Upper lobe of left lung (tissue), 4 donors: ENCODE data around the gene CDH13.

Experiments
- EP300 ChIP-seq, 4 donors: sonication (generic); formaldehyde crosslinking; IDR thresholded peaks; one replicate each; pipeline ENCODE4 v1.5.1; 2017; ENCODE audit warnings: antibody characterized with exemption in 4 of 4, control low read depth in 2 of 4
- POLR2A ChIP-seq, 4 donors: fragments of 450-650 bp; IDR thresholded peaks; one replicate each; pipeline ENCODE4 v1.5.1; 2016 to 2017; ENCODE audit warnings: antibody characterized with exemption in 4 of 4, mild to moderate bottlenecking in 2 of 4
- TF ChIP-seq, protein P1 (sequence below), 6 experiments: fragments of 450-650 bp in 4 of 6; fragments of 200-600 bp in 2 of 6; sonication (generic) in 2 of 6; IDR thresholded peaks; one replicate each; pipeline ENCODE4 v1.5.1; 2016 to 2019; ENCODE audit warnings: antibody characterized with exemption in 6 of 6

GRCh38 chr16:83840060-83840617 lies 1213.4 kb downstream of the CDH13 start:
- TF ChIP-seq POLR2A (IDR thresholded peaks at IDR 0.05) (no peak), EP300 (IDR thresholded peaks at IDR 0.05) (no peak)
- TF ChIP-seq, protein P1, sequence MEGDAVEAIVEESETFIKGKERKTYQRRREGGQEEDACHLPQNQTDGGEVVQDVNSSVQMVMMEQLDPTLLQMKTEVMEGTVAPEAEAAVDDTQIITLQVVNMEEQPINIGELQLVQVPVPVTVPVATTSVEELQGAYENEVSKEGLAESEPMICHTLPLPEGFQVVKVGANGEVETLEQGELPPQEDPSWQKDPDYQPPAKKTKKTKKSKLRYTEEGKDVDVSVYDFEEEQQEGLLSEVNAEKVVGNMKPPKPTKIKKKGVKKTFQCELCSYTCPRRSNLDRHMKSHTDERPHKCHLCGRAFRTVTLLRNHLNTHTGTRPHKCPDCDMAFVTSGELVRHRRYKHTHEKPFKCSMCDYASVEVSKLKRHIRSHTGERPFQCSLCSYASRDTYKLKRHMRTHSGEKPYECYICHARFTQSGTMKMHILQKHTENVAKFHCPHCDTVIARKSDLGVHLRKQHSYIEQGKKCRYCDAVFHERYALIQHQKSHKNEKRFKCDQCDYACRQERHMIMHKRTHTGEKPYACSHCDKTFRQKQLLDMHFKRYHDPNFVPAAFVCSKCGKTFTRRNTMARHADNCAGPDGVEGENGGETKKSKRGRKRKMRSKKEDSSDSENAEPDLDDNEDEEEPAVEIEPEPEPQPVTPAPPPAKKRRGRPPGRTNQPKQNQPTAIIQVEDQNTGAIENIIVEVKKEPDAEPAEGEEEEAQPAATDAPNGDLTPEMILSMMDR (IDR thresholded peaks at IDR 0.05): no peak
